ENCODE measurements around the gene GPR61. TPM values are rescaled to one million over a fixed set of nuclear protein-coding genes. Genes with fewer than 3 reads are reported as not detected.

Gene GPR61
- polyA plus RNA-seq, 3 donors, result 0.28 TPM; not detected in 2

- H2AFZ ChIP-seq (ENCODE audit: insufficient read depth, low read depth, low read length, poor library complexity, severe bottlenecking), result no peak overlapping the region
- no peaks in the 10 kb centered on the region for H3K79me2 ChIP-seq (ENCODE audit: insufficient read depth, low read length)
- H3K4me1 ChIP-seq (ENCODE audit: control insufficient read depth in 1 of 2, insufficient read depth in 2 of 2, low read length in 2 of 2), result peaks cover 14 to 17% of the 10 kb centered on the region in 2 donors
- Mint-ChIP-seq H3K27me3 (ENCODE audit: low read depth in 3 of 3) (peaks cover 17 to 26% (median 19%) of the 10 kb centered on the region in 3 donors), H3K4me1 (peaks cover 19% of the 10 kb centered on the region), H3K36me3 (peaks cover 0 to 3% of the 10 kb centered on the region in 2 donors), H3K27ac (peak overlapping the region in 1 of 7 donors; percentile 18), H3K4me3 (no peak overlapping the region), H3K9me3 (peaks cover 0 to 3% (median 0%) of the 10 kb centered on the region in 7 donors)
- no peak overlapping the region for H3K4me2 ChIP-seq (replicated peaks; ENCODE audit: extremely low read depth, low read length, poor library complexity, severe bottlenecking)
- H4K20me1 ChIP-seq (ENCODE audit: insufficient read depth, low read length), result no peaks in the 10 kb centered on the region
- no peaks in the 10 kb centered on the region for H3K9me3 ChIP-seq (replicated peaks in 1 of 2; ENCODE audit: control insufficient read depth in 1 of 2, insufficient read depth in 1 of 2, low read length in 2 of 2)
- no CpG with 5 or more reads among the region's 2 CpGs for WGBS (ENCODE audit: insufficient coverage)
- TF ChIP-seq, protein P1, sequence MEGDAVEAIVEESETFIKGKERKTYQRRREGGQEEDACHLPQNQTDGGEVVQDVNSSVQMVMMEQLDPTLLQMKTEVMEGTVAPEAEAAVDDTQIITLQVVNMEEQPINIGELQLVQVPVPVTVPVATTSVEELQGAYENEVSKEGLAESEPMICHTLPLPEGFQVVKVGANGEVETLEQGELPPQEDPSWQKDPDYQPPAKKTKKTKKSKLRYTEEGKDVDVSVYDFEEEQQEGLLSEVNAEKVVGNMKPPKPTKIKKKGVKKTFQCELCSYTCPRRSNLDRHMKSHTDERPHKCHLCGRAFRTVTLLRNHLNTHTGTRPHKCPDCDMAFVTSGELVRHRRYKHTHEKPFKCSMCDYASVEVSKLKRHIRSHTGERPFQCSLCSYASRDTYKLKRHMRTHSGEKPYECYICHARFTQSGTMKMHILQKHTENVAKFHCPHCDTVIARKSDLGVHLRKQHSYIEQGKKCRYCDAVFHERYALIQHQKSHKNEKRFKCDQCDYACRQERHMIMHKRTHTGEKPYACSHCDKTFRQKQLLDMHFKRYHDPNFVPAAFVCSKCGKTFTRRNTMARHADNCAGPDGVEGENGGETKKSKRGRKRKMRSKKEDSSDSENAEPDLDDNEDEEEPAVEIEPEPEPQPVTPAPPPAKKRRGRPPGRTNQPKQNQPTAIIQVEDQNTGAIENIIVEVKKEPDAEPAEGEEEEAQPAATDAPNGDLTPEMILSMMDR (IDR thresholded peaks at IDR 0.05), result no peak
- no peak for DNase-seq
- intact Hi-C loops (cut with micrococcal nuclease), result no loop called here
- no peaks in the 10 kb centered on the region for H3K36me3 ChIP-seq (replicated peaks in 1 of 2; ENCODE audit: control insufficient read depth in 1 of 2, insufficient read depth in 2 of 2, low read length in 2 of 2)
- H3K27me3 ChIP-seq (ENCODE audit: control insufficient read depth in 2 of 2, insufficient read depth in 2 of 2, low read length in 2 of 2), result peaks cover 0 to 10% of the 10 kb centered on the region in 2 donors
- no peak overlapping the region for H3K4me3 ChIP-seq (replicated peaks in 1 of 3; ENCODE audit: low read depth in 2 of 3, low read length in 3 of 3)
- no peak overlapping the region for H3K27ac ChIP-seq (ENCODE audit: low read depth in 1 of 2, low read length in 2 of 2)
- no peak overlapping the region for H3K9ac ChIP-seq (ENCODE audit: insufficient read depth, low read length, poor library complexity, severe bottlenecking)
Measured at GRCh38 chr1:109513110-109513710, 26.5 kb upstream of the GPR61 start.

DNA sequence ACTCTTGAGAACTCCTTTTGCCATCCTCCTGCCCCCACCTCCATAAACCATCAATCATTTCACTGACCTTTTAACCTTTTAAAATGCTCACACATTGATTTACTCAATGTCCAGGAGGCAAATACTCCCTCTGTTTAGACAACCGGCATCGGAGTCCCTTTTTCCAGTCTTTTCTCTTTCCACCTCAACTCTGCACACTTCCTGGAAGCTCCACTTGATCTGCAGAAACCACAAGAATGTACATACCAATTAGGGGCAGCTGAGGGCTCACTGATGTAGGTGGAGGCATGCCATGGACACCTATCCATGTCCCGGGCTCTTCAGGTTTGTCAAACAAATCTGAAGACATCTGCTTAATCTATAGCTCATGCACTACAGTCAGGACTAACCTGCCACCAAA, 24.8 kb upstream of the GPR61 start:
- H3K9me3 Mint-ChIP-seq, result peaks cover 0 to 3% (median 0%) of the 10 kb centered on the region in 7 donors
- no peaks in the 10 kb centered on the region for H3K36me3 Mint-ChIP-seq
- no peak for DNase-seq
- TF ChIP-seq, protein P1 (IDR thresholded peaks at IDR 0.05), result no peak
- no peaks in the 10 kb centered on the region for H3K36me3 ChIP-seq (replicated peaks in 1 of 2; ENCODE audit: control insufficient read depth in 1 of 2, insufficient read depth in 2 of 2, low read length in 2 of 2)
- no peaks in the 10 kb centered on the region for H4K20me1 ChIP-seq (ENCODE audit: insufficient read depth, low read length)
- WGBS (ENCODE audit: insufficient coverage), result 100% methylated on average over 1 of the region's 3 CpGs
- intact Hi-C loops (cut with micrococcal nuclease), result no loop called here
- H3K27me3 Mint-ChIP-seq (ENCODE audit: low read depth in 3 of 3), result peaks cover 10 to 15% (median 11%) of the 10 kb centered on the region in 3 donors
- no peak overlapping the region for H2AFZ ChIP-seq (ENCODE audit: insufficient read depth, low read depth, low read length, poor library complexity, severe bottlenecking)
- no peaks in the 10 kb centered on the region for H3K79me2 ChIP-seq (ENCODE audit: insufficient read depth, low read length)
- no peak overlapping the region for H3K4me3 ChIP-seq (replicated peaks in 1 of 3; ENCODE audit: low read depth in 2 of 3, low read length in 3 of 3)
- H3K4me1 Mint-ChIP-seq, result peaks cover 10% of the 10 kb centered on the region
- H3K27ac Mint-ChIP-seq, result no peak overlapping the region
- H3K9ac ChIP-seq (ENCODE audit: insufficient read depth, low read length, poor library complexity, severe bottlenecking), result no peak overlapping the region
- no peak overlapping the region for H3K4me2 ChIP-seq (replicated peaks; ENCODE audit: extremely low read depth, low read length, poor library complexity, severe bottlenecking)
- peaks cover 8% of the 10 kb centered on the region in 2 donors for H3K4me1 ChIP-seq (ENCODE audit: control insufficient read depth in 1 of 2, insufficient read depth in 2 of 2, low read length in 2 of 2)
- no peak overlapping the region for H3K4me3 Mint-ChIP-seq
- H3K27ac ChIP-seq (ENCODE audit: low read depth in 1 of 2, low read length in 2 of 2), result no peak overlapping the region
- H3K9me3 ChIP-seq (replicated peaks in 1 of 2; ENCODE audit: control insufficient read depth in 1 of 2, insufficient read depth in 1 of 2, low read length in 2 of 2), result no peaks in the 10 kb centered on the region
- H3K27me3 ChIP-seq (ENCODE audit: control insufficient read depth in 2 of 2, insufficient read depth in 2 of 2, low read length in 2 of 2), result no peaks in the 10 kb centered on the region

Measured in CD14-positive monocyte (primary cell).